SH-SY5Y (cell line): Measurements from ENCODE around the gene RAI1.

Source experiments
- GATA2 ChIP-seq: IDR thresholded peaks from 2 replicates; pipeline ENCODE4 v1.6.1; 2011; ENCODE audit warnings: mild to moderate bottlenecking, low read depth, low read length
- GATA3 ChIP-seq: IDR thresholded peaks from 2 replicates; pipeline ENCODE4 v1.6.1; 2011; ENCODE audit warnings: low read depth, mild to moderate bottlenecking, low read length, moderate library complexity

RAI1 gene

GRCh38 chr17:17786998-17787397, 105.7 kb downstream of the RAI1 start:
- TF ChIP-seq GATA3 (no peak), GATA2 (no peak)

GRCh38 chr17:17787568-17787967, 106.3 kb downstream of the RAI1 start:
- no peak for TF ChIP-seq GATA3
- TF ChIP-seq GATA2: no peak

- TF ChIP-seq GATA2: no peak
- TF ChIP-seq GATA3: no peak
Observed at GRCh38 chr17:17788967-17789366, 107.7 kb downstream of the RAI1 start.

GRCh38 chr17:17789410-17789809, 108.2 kb downstream of the RAI1 start:
- no peak for TF ChIP-seq GATA3
- TF ChIP-seq GATA2: no peak

GRCh38 chr17:17789828-17790636, 108.8 kb downstream of the RAI1 start:
- no peak for TF ChIP-seq GATA2
- no peak for TF ChIP-seq GATA3

GRCh38 chr17:17790637-17791464, 109.6 kb downstream of the RAI1 start:
- peak; percentile 14; the same call in 1 of the 2 replicates for TF ChIP-seq GATA2
- TF ChIP-seq GATA3: no peak

- no peak for TF ChIP-seq GATA3
- TF ChIP-seq GATA2: peak; percentile 48; the same call in 1 of the 2 replicates
Observed at GRCh38 chr17:17792037-17792550, 110.8 kb downstream of the RAI1 start.

GRCh38 chr17:17792551-17793377, 111.5 kb downstream of the RAI1 start:
- TF ChIP-seq GATA3: no peak
- no peak for TF ChIP-seq GATA2

- no peak for TF ChIP-seq GATA3
- no peak for TF ChIP-seq GATA2
Observed at GRCh38 chr17:17793378-17794214, 112.3 kb downstream of the RAI1 start.

GRCh38 chr17:17794382-17794781, 113.1 kb downstream of the RAI1 start:
- no peak for TF ChIP-seq GATA2
- no peak for TF ChIP-seq GATA3

GRCh38 chr17:17795296-17795695, 114.0 kb downstream of the RAI1 start:
- no peak for TF ChIP-seq GATA2
- no peak for TF ChIP-seq GATA3

- TF ChIP-seq GATA2: no peak
- TF ChIP-seq GATA3: no peak
Observed at GRCh38 chr17:17795946-17796786, 114.9 kb downstream of the RAI1 start.

GRCh38 chr17:17796787-17797061, 115.5 kb downstream of the RAI1 start:
- TF ChIP-seq GATA2: no peak
- TF ChIP-seq GATA3: no peak
